ENCODE results near the gene CAMSAP2.
A peak's percentile ranks its signal among the peaks of the same experiment; 100 is the strongest.

CAMSAP2 gene

GRCh38 chr1:200849430-200849829, 110.7 kb downstream of the CAMSAP2 start:
- DNase-seq (ENCODE audit: low read depth in 3 of 3), result no peak

GRCh38 chr1:200850554-200850953, 111.9 kb downstream of the CAMSAP2 start:
- no peak for DNase-seq (ENCODE audit: low read depth in 3 of 3)

DNA sequence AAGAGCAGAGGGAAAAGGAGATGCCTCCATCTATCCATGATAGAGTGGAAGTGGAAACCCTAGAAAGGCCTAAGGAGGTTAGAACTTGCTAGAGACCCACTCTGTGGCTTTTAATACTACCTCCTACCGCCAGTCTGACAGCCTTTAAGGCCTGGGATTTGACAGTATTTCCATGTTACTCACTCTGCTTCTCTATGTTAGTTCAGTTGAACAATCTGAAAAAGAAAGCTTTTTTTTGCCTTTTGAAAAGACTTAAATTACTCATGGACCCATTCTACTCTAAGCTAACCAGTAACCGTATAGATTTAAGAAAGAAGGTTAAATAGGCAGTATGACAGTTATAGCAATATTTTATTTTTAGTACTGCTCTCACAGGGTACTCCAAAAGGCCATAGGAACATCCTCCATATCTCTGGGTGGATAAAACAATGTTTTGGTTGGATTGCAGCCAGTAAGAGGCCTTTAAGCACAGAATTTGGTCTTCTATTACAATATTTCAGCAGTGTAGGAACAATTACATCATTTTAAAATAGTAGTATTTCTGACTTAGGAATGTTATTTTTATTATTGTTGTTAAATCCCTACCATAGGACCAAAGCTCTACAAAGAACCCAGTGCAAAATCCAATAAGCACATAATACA, 118.1 kb downstream of the CAMSAP2 start:
- DNase-seq (ENCODE audit: low read depth in 3 of 3), result no peak

DNA sequence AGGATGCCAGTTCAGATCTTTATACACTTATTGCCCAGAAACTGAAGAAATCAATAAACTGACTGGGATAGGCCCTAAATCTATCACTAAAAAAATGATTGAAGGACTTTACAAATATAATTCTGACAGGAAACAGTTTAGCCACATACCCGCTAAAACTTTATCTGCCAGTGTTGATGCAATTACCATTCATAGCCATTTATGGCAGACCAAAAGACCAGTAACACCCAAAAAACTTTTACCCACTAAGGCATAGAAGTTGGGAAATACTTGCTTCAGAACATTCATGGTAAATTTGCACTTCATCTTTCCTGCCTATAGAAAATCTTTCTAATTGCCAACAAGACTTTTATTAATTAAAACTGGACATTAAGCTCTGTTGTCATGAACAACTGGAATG, 119.1 kb downstream of the CAMSAP2 start:
- DNase-seq (ENCODE audit: low read depth in 3 of 3), result no peak

DNA sequence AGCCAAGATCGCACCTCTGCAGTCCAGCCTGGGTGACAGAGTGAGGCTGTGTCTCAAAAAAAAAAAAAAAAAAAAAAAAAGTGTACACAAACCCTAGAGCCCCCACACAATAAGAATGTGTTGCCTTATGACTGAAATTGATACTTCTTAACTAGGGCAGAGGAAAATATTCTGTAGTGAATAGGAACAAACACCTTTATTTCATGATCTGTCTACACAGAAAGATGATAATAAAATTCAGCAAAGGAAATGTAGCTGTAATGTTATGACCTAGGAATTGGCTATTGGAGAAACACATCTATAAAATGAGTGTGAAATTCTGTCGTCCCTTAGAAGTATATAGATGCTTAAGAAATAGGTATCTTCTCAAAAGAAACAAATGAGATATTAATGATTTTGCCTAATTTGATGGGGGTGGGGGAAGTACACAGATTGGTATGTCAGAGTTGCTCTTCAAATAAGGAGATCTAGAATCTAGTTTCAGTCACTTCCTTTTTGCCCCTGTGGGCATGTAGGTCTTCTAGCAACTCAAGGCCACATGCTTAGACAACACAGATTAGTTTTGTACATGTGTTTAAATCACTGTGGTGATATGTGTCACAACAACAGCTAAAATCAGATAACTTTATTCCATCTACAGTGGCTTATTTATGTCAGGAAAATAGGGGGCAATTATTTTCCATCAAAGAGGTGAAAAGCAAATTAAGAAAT, 123.4 kb downstream of the CAMSAP2 start:
- DNase-seq (ENCODE audit: low read depth in 3 of 3), result no peak

- DNase-seq (ENCODE audit: low read depth in 3 of 3), result no peak
Observed at GRCh38 chr1:200862713-200863415, 124.2 kb downstream of the CAMSAP2 start.

- no peak for DNase-seq (ENCODE audit: low read depth in 3 of 3)
Observed at GRCh38 chr1:200866116-200866515, 127.4 kb downstream of the CAMSAP2 start.

- peak in 1 of 3 experiments; percentile 70 for DNase-seq (ENCODE audit: low read depth in 3 of 3)
Observed at GRCh38 chr1:200866521-200866920, 127.8 kb downstream of the CAMSAP2 start.

- DNase-seq (ENCODE audit: low read depth in 3 of 3), result no peak
Observed at GRCh38 chr1:200867018-200867811, 128.5 kb downstream of the CAMSAP2 start.

GRCh38 chr1:200869376-200869752, 130.7 kb downstream of the CAMSAP2 start:
- no peak for DNase-seq (ENCODE audit: low read depth in 3 of 3)

GRCh38 chr1:200869753-200870391, 131.2 kb downstream of the CAMSAP2 start:
- DNase-seq (ENCODE audit: low read depth in 3 of 3), result no peak

DNA sequence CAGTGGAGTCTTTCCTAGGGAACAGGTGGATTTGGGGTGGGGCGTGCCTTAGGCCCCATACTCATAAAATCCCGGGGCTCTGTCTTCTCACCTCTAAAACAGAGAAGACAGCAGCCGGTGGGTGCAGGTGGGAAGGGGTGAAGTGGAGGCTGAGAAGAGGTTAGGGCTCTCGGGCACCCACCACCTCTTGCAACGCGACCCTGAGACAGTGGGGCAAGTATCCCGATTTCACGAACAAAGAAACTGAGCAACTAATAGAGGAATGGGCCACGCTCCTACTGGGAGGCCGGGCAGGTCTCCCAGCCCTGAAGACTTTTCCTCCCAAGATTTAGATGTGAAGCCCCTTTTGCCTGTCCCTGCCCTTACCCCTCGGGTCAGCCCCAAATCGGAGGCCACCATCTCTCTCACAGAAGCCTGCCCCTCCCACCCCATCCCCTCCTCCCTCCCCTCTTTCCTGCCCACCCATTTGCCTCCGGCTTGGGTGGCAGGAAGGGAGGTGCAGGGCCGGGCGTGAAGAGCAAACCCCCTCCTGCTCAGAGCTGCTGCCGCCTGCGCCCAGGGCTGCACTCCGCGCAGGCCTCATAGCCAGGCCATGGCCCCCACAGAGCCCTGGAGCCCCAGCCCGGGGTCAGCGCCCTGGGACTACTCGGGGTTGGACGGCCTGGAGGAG, 133.9 kb downstream of the CAMSAP2 start, which contains the start of gene GPR25:
Gene GPR25 (plus strand): TSS at position 536 of the 670 bp plus-strand sequence. CDS start 57 bp downstream, at position 593.
- DNase-seq (ENCODE audit: low read depth in 3 of 3), result no peak

- DNase-seq (ENCODE audit: low read depth in 3 of 3), result no peak
Observed at GRCh38 chr1:200873116-200873670, 134.5 kb downstream of the CAMSAP2 start.

- no peak for DNase-seq (ENCODE audit: low read depth in 3 of 3)
Observed at GRCh38 chr1:200873671-200874397, 135.1 kb downstream of the CAMSAP2 start.

- no peak for DNase-seq (ENCODE audit: low read depth in 3 of 3)
Observed at GRCh38 chr1:200874694-200875093, 136.0 kb downstream of the CAMSAP2 start.

DNA sequence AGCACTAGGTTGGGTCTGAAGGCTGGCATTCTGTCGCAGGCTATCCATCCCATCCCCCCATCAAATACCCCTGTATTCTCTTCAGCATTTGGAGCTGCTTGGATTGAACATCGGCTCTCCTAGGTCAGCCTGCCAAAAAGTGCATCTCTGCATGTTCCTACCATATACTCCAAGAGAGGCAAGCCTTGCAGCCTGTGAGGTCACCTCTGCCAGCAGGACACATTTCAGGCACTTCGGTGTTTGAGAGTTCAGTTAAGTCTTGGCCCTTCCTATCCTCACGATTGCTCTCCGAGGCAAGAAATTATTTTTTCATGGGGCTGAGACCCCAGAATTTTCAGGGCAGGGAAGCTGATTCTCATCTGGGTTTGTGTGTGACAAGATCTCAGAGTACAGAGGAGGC, 136.7 kb downstream of the CAMSAP2 start:
- DNase-seq (ENCODE audit: low read depth in 3 of 3), result no peak

DNA sequence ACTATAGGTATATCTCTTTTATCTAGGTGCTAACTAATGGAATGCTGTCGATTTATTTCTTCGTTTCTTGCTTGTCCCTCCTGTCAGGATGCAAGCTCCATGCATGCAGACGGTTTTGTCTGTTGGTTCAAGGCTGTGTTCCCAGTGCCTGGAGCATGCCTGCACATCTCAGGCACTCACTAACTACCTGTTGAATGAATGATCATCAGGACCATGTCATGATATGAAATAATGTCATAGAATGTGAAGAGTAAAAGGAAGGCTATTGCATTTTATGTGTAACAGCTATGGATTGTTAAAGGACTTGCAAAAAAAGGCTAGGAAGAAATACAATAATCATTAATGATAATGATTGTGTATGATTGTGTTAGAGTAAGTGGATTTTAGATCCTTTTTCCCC, 138.3 kb downstream of the CAMSAP2 start:
- DNase-seq (ENCODE audit: low read depth in 3 of 3), result no peak

GRCh38 chr1:200877839-200878551, 139.3 kb downstream of the CAMSAP2 start:
- peak in 2 of 3 experiments; percentile 34 to 59 for DNase-seq (ENCODE audit: low read depth in 3 of 3)

DNA sequence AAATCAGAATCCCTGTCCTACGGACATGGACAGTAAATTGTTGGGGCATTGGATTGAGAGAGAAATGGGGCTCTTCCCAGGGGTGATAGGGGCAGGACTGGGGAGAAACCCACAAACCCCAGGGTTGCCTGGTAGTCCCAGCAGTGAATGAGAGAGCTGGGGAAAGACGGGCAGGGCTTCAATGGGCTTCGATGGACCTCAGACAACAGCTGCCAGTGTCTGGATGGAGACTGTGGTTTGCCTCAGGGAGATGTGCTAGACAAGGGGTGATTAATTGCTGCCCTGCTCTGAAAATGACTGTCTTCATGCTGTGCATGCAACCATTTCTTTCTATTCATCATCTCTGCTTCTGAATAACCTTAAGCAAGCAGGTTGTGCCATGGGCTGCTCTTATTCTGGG, 141.5 kb downstream of the CAMSAP2 start:
- no peak for DNase-seq (ENCODE audit: low read depth in 3 of 3)

Data from stimulated activated CD4-positive, alpha-beta T cell treated with anti-CD3 and anti-CD28 coated beads, TNF-alpha, amount 100 ng/mL, for 24 hours (primary cell).